GM06990 (cell line): ENCODE data around the gene HSPA8.

Source experiments
- DNase-seq: peaks from one replicate; pipeline ENCODE4 v3.0.0-alpha.2; 2011; ENCODE audit not compliant: insufficient read length; ENCODE audit errors: extremely low read depth
- H3K27me3 ChIP-seq: replicated peaks from 2 replicates; pipeline ENCODE4 v1.6.0; 2011; ENCODE audit warnings: low read length; ENCODE audit not compliant: control insufficient read depth, insufficient read depth
- H3K36me3 ChIP-seq: 2 replicates; pipeline ENCODE4 v1.5.1; 2011; ENCODE audit warnings: low read length; ENCODE audit not compliant: control insufficient read depth, insufficient read depth
- H3K4me3 ChIP-seq: replicated peaks from 2 replicates; pipeline ENCODE4 v1.5.1; 2011; ENCODE audit warnings: low read depth, mild to moderate bottlenecking, control low read depth, low read length
- CTCF ChIP-seq: IDR thresholded peaks from 2 replicates; pipeline ENCODE4 v1.5.1; 2011; ENCODE audit warnings: low read length, control low read depth, mild to moderate bottlenecking, inconsistent platforms; ENCODE audit not compliant: insufficient read depth, poor library complexity, severe bottlenecking

HSPA8 gene

GRCh38 chr11:123030517-123030916 lies 31.4 kb downstream of the HSPA8 start:
- DNase-seq, result no peak
- TF ChIP-seq CTCF, result no peak
- Histone ChIP-seq H3K27me3 (no peaks in the 10 kb centered on the region), H3K4me3 (no peak overlapping the region), H3K36me3 (no peaks in the 10 kb centered on the region)

- peak; percentile 79 for TF ChIP-seq CTCF
- no peaks in the 10 kb centered on the region for H3K36me3 ChIP-seq
- DNase-seq, result no peak
- H3K4me3 ChIP-seq, result no peak overlapping the region
- peaks cover 1% of the 10 kb centered on the region for H3K27me3 ChIP-seq
Observed at GRCh38 chr11:123020968-123021367, 41.0 kb downstream of the HSPA8 start.

- DNase-seq, result no peak
- peaks cover 1% of the 10 kb centered on the region; the same call in 1 of the 2 replicates for H3K27me3 ChIP-seq
- H3K4me3 ChIP-seq, result no peak overlapping the region
- no peaks in the 10 kb centered on the region for H3K36me3 ChIP-seq
- no peak for TF ChIP-seq CTCF
Observed at GRCh38 chr11:123018702-123019101, 43.2 kb downstream of the HSPA8 start.

- no peak for TF ChIP-seq CTCF
- H3K27me3 ChIP-seq, result no peaks in the 10 kb centered on the region; the same call in 1 of the 2 replicates
- H3K4me3 ChIP-seq, result no peak overlapping the region
- no peaks in the 10 kb centered on the region for H3K36me3 ChIP-seq
- DNase-seq, result no peak
Observed at GRCh38 chr11:123011510-123011909, 50.4 kb downstream of the HSPA8 start.
